T-helper 1 cell (primary cell): ENCODE data around the gene PIP4K2A.
"Not testable (repeated sequence)": the region's sequence is repeated elsewhere in the genome, so short reads cannot be mapped to it uniquely, and the experiment has no call there.

Experiments
- DNase-seq, 5 donors: peaks; one replicate each; pipeline ENCODE4 v3.0.0-alpha.2; 2012 to 2020

The PIP4K2A gene

GRCh38 chr10:22718659-22719058 lies 4.3 kb upstream of the PIP4K2A start:
- DNase-seq = not testable (repeated sequence)

GRCh38 chr10:22717728-22718127 lies 3.4 kb upstream of the PIP4K2A start:
- no peak for DNase-seq

GRCh38 chr10:22716943-22717342 lies 2.6 kb upstream of the PIP4K2A start:
- no peak for DNase-seq

GRCh38 chr10:22715290-22715625 lies 880 bp upstream of the PIP4K2A start:
- no peak for DNase-seq

GRCh38 chr10:22713853-22714478 lies 412 bp downstream of the PIP4K2A start:
- peak; percentile 8 to 52 (median 23) for DNase-seq

- peak; percentile 20 to 43 (median 30) for DNase-seq
These were observed 1.2 kb downstream of the PIP4K2A start for GRCh38 chr10:22712956-22713852.

GRCh38 chr10:22712211-22712955 lies 2.0 kb downstream of the PIP4K2A start:
- DNase-seq = no peak

- DNase-seq = no peak
These were observed 3.0 kb downstream of the PIP4K2A start for GRCh38 chr10:22711373-22711772.

- DNase-seq = no peak
These were observed 4.1 kb downstream of the PIP4K2A start for GRCh38 chr10:22710139-22710745.

GRCh38 chr10:22708772-22709171 lies 5.6 kb downstream of the PIP4K2A start:
- DNase-seq = no peak

- no peak for DNase-seq
These were observed 8.9 kb downstream of the PIP4K2A start for GRCh38 chr10:22705527-22705926.

GRCh38 chr10:22704942-22705341 lies 9.4 kb downstream of the PIP4K2A start:
- no peak for DNase-seq

- no peak for DNase-seq
These were observed 9.9 kb downstream of the PIP4K2A start for GRCh38 chr10:22704471-22704911.

- no peak for DNase-seq
These were observed 12.0 kb downstream of the PIP4K2A start for GRCh38 chr10:22702348-22702747.

- no peak for DNase-seq
These were observed 13.1 kb downstream of the PIP4K2A start for GRCh38 chr10:22701132-22701826.

- no peak for DNase-seq
These were observed 13.9 kb downstream of the PIP4K2A start for GRCh38 chr10:22700489-22700888.

GRCh38 chr10:22699976-22700375 lies 14.4 kb downstream of the PIP4K2A start:
- DNase-seq = no peak

GRCh38 chr10:22698941-22699440 lies 15.4 kb downstream of the PIP4K2A start:
- DNase-seq = no peak

- no peak for DNase-seq
These were observed 16.6 kb downstream of the PIP4K2A start for GRCh38 chr10:22697800-22698199.

GRCh38 chr10:22697101-22697500 lies 17.3 kb downstream of the PIP4K2A start:
- no peak for DNase-seq

GRCh38 chr10:22693860-22694259 lies 20.5 kb downstream of the PIP4K2A start:
- DNase-seq = no peak

- peak in 1 of 5 donors; percentile 37 for DNase-seq
These were observed 21.0 kb downstream of the PIP4K2A start for GRCh38 chr10:22693371-22693784.
